ENCODE data around the gene SPNS2. TPM values are rescaled to one million over a fixed set of nuclear protein-coding genes. Genes with fewer than 3 reads are reported as not detected.

SPNS2 gene
- total RNA-seq, 1 donor from 2014 or later = 0.38 TPM

DNA sequence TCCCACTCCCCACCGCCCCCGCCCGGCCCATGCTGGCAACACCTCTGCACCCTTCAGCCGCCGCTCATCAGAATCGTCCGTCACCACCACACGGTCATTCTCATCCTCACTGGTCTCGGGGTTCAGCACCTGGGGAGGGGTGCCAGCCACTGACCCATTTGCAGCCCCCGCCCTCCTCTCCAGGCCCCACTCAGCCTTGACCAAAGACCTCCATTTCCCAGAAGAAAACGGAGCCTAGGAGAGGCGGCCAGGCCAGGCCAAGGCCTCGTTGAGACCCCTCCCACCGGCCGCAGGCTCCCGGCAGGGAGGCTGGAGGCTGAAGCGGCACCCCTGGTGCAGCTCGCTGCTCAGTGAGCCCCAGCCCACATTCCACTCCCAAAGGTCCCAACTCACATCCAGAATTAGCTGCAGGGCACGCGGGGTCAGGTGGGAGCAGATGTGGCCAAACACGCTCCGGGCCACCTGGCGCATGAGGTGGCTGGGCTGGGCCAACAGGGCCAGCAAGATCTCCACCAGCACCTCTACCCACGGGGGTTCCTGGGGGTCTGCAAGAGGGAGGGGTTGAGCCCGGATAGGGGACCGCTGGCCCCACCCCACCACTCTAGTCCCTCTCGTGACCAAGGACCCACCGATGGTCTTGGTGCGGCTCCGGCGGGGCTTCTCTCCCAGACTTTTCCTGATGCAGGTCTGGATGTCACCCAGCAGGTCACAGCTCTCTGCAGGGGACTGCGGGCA lies 46.7 kb downstream of the SPNS2 start:
- H3K36me3 Mint-ChIP-seq (ENCODE audit: low read depth) = peaks cover 83% of the 10 kb centered on the region
- ChIA-PET POLR2A (no interaction called here), CTCF (no interaction called here)
- TF ChIP-seq, protein P1, sequence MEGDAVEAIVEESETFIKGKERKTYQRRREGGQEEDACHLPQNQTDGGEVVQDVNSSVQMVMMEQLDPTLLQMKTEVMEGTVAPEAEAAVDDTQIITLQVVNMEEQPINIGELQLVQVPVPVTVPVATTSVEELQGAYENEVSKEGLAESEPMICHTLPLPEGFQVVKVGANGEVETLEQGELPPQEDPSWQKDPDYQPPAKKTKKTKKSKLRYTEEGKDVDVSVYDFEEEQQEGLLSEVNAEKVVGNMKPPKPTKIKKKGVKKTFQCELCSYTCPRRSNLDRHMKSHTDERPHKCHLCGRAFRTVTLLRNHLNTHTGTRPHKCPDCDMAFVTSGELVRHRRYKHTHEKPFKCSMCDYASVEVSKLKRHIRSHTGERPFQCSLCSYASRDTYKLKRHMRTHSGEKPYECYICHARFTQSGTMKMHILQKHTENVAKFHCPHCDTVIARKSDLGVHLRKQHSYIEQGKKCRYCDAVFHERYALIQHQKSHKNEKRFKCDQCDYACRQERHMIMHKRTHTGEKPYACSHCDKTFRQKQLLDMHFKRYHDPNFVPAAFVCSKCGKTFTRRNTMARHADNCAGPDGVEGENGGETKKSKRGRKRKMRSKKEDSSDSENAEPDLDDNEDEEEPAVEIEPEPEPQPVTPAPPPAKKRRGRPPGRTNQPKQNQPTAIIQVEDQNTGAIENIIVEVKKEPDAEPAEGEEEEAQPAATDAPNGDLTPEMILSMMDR (IDR thresholded peaks at IDR 0.05) = no peak
- no peak overlapping the region for H3K27ac Mint-ChIP-seq
- H3K4me3 Mint-ChIP-seq = no peak overlapping the region
- ATAC-seq (ENCODE audit: low read depth) = no peak
- intact Hi-C loops (cut with micrococcal nuclease) = no loop called here
- no peaks in the 10 kb centered on the region for H3K4me1 Mint-ChIP-seq
- no peaks in the 10 kb centered on the region for H3K27me3 Mint-ChIP-seq
- no peaks in the 10 kb centered on the region for H3K9me3 Mint-ChIP-seq
- DNase-seq = no peak

DNA sequence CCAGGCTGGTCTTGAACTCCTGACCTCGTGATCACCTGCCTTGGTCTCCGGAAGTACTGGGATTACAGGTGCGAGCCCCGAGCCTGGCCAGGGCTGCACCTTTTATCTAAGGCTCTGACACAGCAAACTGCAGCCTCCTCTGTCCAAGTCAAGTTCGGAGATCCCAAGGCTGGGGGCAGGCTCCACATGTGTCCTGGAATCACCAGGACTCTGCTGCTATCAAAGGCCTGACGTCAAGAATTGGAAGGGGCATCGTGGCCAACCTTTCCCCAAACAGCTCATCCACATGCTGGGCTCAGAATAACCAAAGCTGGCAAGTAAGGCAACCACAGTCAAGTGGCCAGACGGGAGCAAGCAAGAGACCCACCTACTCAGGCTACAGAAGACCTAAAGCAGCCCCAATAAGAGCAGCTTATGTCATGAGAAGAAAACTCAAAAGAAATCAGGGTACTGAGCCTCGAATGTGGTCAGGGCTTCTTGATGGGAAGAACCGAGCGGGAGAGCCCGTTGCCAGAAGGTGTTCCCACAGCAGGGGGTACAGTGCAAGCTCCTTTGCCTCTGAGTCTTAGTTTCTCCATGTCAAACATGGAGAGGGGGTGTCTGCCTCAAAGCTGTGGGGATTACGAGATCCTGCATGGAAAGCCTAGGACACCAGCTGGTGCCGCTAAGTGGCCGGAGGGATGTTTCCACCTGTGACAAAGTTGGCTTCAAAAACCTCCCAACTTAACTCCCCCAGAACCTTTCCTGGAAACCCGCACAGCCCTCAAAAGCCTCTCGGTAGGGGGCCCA lies 48.6 kb downstream of the SPNS2 start:
- TF ChIP-seq, protein P1 (IDR thresholded peaks at IDR 0.05) = no peak
- Mint-ChIP-seq H3K4me3 (no peak overlapping the region), H3K36me3 (ENCODE audit: low read depth) (peaks cover 84% of the 10 kb centered on the region), H3K9me3 (no peaks in the 10 kb centered on the region), H3K27me3 (no peaks in the 10 kb centered on the region), H3K27ac (no peak overlapping the region), H3K4me1 (peaks cover 2% of the 10 kb centered on the region)
- POLR2A ChIA-PET = no interaction called here
- no peak for ATAC-seq (ENCODE audit: low read depth)
- CTCF ChIA-PET = no interaction called here
- no peak for DNase-seq
- intact Hi-C loops (cut with micrococcal nuclease) = no loop called here

GRCh38 chr17:4548061-4548461 lies 49.4 kb downstream of the SPNS2 start:
- ChIA-PET CTCF (no interaction called here), POLR2A (no interaction called here)
- Mint-ChIP-seq H3K36me3 (ENCODE audit: low read depth) (peaks cover 84% of the 10 kb centered on the region), H3K27ac (no peak overlapping the region), H3K4me3 (no peak overlapping the region), H3K27me3 (no peaks in the 10 kb centered on the region), H3K4me1 (peaks cover 2% of the 10 kb centered on the region), H3K9me3 (no peaks in the 10 kb centered on the region)
- no peak for ATAC-seq (ENCODE audit: low read depth)
- TF ChIP-seq, protein P1 (IDR thresholded peaks at IDR 0.05) = no peak
- DNase-seq = no peak
- intact Hi-C loops (cut with micrococcal nuclease) = no loop called here

DNA sequence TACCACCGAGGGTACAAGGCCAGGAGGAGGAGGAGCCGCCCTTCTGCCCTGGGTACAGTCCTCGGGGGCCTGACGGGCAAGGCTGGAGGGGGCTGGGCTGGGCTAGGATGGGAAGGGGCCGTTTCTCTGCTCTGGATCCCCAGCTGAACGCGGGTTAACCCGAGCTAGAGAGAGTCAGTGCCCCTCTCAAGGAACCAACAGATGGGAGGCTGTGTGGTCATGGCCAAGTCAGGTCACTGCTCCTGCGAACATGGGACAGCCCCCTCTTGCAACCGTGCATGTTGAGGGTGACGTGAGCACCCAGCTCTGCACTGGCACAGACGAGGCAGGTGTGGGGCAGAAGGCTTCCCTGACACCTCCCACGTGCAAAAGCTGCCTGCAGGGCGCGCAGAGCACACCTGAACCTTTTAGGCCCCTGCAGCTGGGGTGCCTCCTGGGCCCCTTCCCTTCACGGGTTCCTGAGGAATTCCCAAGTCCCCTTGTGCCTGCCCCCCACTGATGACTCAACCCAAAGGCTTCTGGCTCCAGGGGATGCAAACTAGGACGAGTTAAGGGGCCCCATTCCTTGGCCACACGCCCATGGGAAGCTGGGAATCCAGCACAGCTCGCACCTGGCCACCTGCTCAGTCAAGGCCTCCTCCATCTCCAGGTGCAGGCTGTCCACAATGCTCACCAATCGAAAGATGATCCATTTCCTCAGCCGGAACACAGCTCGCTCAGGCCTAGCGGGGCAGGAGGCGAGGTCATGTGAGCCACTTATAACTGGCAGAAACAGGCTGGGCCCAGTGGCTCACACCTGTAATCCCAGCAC lies 50.2 kb downstream of the SPNS2 start:
- TF ChIP-seq, protein P1 (IDR thresholded peaks at IDR 0.05) = no peak
- DNase-seq (no peak), ATAC-seq (ENCODE audit: low read depth) (no peak)
- H3K4me3 Mint-ChIP-seq = no peak overlapping the region
- POLR2A ChIA-PET = interaction anchor here (0.7 kb wide), 1 partner anchor 713 kb away, joined by 7 read pairs; no protein-coding TSS in a partner anchor
- H3K36me3 Mint-ChIP-seq (ENCODE audit: low read depth) = peaks cover 80% of the 10 kb centered on the region
- no peak overlapping the region for H3K27ac Mint-ChIP-seq
- H3K27me3 Mint-ChIP-seq = no peaks in the 10 kb centered on the region
- peaks cover 6% of the 10 kb centered on the region for H3K4me1 Mint-ChIP-seq
- CTCF ChIA-PET = interaction anchor here (0.9 kb wide), 1 partner anchor 18 kb away, joined by 3 read pairs; no protein-coding TSS in a partner anchor
- intact Hi-C loops (cut with micrococcal nuclease) = no loop called here
- H3K9me3 Mint-ChIP-seq = no peaks in the 10 kb centered on the region
